Measurements from ENCODE around the gene SIX4. TPM values are rescaled to one million over a fixed set of nuclear protein-coding genes. Genes with fewer than 3 reads are reported as not detected.

Gene SIX4
- total RNA-seq, 1 experiment from 2014 or later = 13.6 TPM

GRCh38 chr14:60700598-60700997 is 23.6 kb downstream of the SIX4 start:
- intact Hi-C loops (cut with micrococcal nuclease; ENCODE audit: unreplicated experiment) = no loop called here
- CTCF ChIA-PET = interaction anchor here (0.6 kb wide), 1 partner anchor 11 kb away, joined by 5 read pairs; no protein-coding TSS in a partner anchor
- no peaks in the 10 kb centered on the region for H3K4me1 ChIP-seq (ENCODE audit: insufficient read depth, low read length, poor library complexity, severe bottlenecking)
- POLR2A ChIA-PET (ENCODE audit: low non-redundant PET) = no interaction called here
- H3K27me3 ChIP-seq (replicated peaks; ENCODE audit: insufficient read depth, low read depth, low read length, poor library complexity) = no peaks in the 10 kb centered on the region
- no peak overlapping the region for H3K4me3 ChIP-seq (ENCODE audit: low read depth, low read length, poor library complexity, severe bottlenecking)
- peaks cover 9% of the 10 kb centered on the region for H3K9me3 ChIP-seq (ENCODE audit: low read depth, low read length, poor library complexity, severe bottlenecking)
- BruUV-seq (replicated peaks) = no TSS peak
- DNase-seq (ENCODE audit: low spot score) = no peak
- H3K36me3 ChIP-seq (ENCODE audit: insufficient read depth, low read length, poor library complexity, severe bottlenecking) = no peaks in the 10 kb centered on the region
- no peak overlapping the region for H3K27ac ChIP-seq (ENCODE audit: low read depth, low read length, poor library complexity, severe bottlenecking)
- TF ChIP-seq CTCF (conservative IDR thresholded peaks at IDR 0.05; ENCODE audit: low read depth, low read length) (no peak), EZH2 (IDR thresholded peaks at IDR 0.05; ENCODE audit: borderline replicate concordance, low read depth, low read length, poor library complexity, severe bottlenecking) (no peak)

- ChIA-PET POLR2A (ENCODE audit: low non-redundant PET) (no interaction called here), CTCF (no interaction called here)
- Histone ChIP-seq H3K27ac (ENCODE audit: low read depth, low read length, poor library complexity, severe bottlenecking) (no peak overlapping the region), H3K27me3 (replicated peaks; ENCODE audit: insufficient read depth, low read depth, low read length, poor library complexity) (no peaks in the 10 kb centered on the region), H3K36me3 (ENCODE audit: insufficient read depth, low read length, poor library complexity, severe bottlenecking) (no peaks in the 10 kb centered on the region), H3K9me3 (ENCODE audit: low read depth, low read length, poor library complexity, severe bottlenecking) (no peaks in the 10 kb centered on the region), H3K4me1 (ENCODE audit: insufficient read depth, low read length, poor library complexity, severe bottlenecking) (no peaks in the 10 kb centered on the region), H3K4me3 (ENCODE audit: low read depth, low read length, poor library complexity, severe bottlenecking) (no peak overlapping the region)
- no TSS peak for BruUV-seq (replicated peaks)
- TF ChIP-seq CTCF (conservative IDR thresholded peaks at IDR 0.05; ENCODE audit: low read depth, low read length) (no peak), EZH2 (IDR thresholded peaks at IDR 0.05; ENCODE audit: borderline replicate concordance, low read depth, low read length, poor library complexity, severe bottlenecking) (no peak)
- intact Hi-C loops (cut with micrococcal nuclease; ENCODE audit: unreplicated experiment) = no loop called here
- no peak for DNase-seq (ENCODE audit: low spot score)
Observed at GRCh38 chr14:60695327-60695726, 28.8 kb downstream of the SIX4 start.

DNA sequence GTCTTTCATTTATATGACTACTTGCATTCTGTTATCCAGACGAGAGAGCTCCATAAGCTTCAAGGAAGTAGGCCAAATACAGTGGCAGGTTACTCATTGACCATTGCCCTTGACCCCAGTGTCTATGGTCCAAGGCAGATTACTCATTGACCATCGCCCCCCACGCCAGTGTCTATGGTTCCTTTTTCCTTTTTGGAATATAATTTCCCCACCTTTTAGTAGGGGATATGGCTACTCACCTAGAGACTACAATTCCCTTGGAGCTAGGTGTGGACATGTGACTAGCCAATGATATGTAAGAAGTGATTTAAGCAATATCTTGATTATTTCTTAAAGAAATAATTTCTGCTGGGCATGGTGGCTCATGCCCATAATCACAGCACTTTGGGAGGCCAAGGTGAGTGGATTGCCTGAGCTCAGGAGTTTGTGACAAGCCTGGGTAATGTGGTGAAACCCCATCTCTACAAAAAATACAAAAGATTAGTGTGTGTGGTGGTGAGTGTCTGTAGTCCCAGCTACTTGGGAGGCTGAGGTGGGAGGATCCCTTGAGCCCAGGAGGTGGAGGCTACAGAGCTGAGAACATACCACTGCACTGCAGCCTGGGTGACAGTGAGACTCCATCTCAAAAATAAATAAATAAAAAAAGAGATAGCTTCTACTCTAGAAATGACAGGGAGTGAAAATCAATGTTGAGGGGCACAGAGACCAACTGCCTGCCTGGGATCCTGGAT is 32.6 kb downstream of the SIX4 start:
- Histone ChIP-seq H3K36me3 (ENCODE audit: insufficient read depth, low read length, poor library complexity, severe bottlenecking) (no peaks in the 10 kb centered on the region), H3K4me3 (ENCODE audit: low read depth, low read length, poor library complexity, severe bottlenecking) (no peak overlapping the region), H3K4me1 (ENCODE audit: insufficient read depth, low read length, poor library complexity, severe bottlenecking) (no peaks in the 10 kb centered on the region), H3K27ac (ENCODE audit: low read depth, low read length, poor library complexity, severe bottlenecking) (no peak overlapping the region), H3K9me3 (ENCODE audit: low read depth, low read length, poor library complexity, severe bottlenecking) (no peaks in the 10 kb centered on the region), H3K27me3 (replicated peaks; ENCODE audit: insufficient read depth, low read depth, low read length, poor library complexity) (no peaks in the 10 kb centered on the region)
- no peak for DNase-seq (ENCODE audit: low spot score)
- CTCF ChIA-PET = no interaction called here
- no TSS peak for BruUV-seq (replicated peaks)
- POLR2A ChIA-PET (ENCODE audit: low non-redundant PET) = no interaction called here
- no peak for TF ChIP-seq EZH2 (IDR thresholded peaks at IDR 0.05; ENCODE audit: borderline replicate concordance, low read depth, low read length, poor library complexity, severe bottlenecking)
- no peak for TF ChIP-seq CTCF (conservative IDR thresholded peaks at IDR 0.05; ENCODE audit: low read depth, low read length)
- intact Hi-C loops (cut with micrococcal nuclease; ENCODE audit: unreplicated experiment) = no loop called here

Measured in A673 (cell line).